GM18507 (cell line): Measurements from ENCODE around the gene MISP3.

Experiments
- DNase-seq: peaks from one replicate; pipeline ENCODE4 v3.0.0; 2011; ENCODE audit warnings: low read depth; ENCODE audit not compliant: insufficient read length; ENCODE audit errors: extremely low spot score
- FAIRE-seq: peaks from 2 replicates; lab custom pipeline; 2011; peaks lifted over from hg19 to GRCh38; lab: Jason Lieb, UNC

MISP3 gene

DNA sequence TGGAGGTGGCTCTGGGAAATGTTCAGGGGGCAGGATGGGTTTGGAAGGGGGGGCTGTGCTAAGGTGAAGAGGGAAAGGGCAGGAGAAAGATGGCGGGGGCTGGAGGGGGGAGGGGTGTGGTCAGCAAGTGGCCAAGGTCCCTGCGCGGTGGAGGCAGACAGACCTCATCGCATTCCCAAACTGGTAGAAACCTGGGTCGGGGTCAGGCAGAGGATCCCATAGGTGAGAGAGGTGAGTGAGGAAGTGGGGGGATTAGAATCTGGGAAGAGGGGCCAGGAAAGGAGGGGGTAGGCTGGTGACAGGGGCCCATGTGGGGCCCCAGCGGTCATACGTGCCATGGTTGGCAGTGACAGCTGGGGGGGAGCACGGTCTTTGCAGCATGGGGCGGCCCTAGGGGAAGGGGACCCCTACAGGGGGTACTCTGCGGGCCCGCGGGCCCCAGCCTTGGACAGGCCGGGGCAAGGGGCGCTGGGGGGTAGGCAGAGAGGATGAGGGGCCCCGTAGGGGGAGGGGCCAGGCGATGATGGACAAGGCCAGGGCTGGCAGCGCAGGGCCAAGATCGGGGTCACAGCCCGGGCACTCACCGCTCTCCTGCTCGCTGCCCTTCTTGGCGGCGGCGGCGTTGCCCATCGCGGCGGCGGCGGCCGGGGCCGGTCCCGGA, 44.5 kb downstream of the MISP3 start:
- no peak for FAIRE-seq
- no peak for DNase-seq

DNA sequence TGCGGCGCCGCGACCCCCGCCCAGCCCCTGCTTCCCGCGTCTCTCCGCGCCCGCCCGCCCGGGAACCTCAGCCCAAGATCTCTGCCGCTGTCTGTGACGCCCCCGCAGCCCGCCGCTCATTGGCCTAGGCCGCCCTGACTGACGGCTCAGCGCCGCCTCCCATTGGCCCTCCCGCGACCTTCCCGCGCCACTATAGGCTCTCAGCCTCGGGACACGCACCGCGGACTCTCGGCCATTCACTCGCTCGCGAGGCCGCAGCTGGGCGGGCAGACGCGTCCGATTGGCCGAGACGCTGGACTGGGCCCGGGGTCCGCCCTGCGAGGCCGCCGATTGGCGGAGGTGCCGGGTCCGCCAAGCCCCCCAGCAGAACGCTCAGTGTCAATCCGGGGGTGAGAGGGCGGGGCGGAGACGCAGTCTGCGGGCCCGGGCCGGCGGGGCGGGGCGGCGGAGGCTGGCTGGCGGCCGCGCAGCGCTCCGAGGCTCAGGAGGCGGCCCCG, 45.1 kb downstream of the MISP3 start, which contains the start of gene PRKACA:
PRKACA (minus strand) TSS at position 95 of the 497 bp plus-strand sequence. CDS start 215 bp downstream, outside the sequence.
- DNase-seq (peak; percentile 98), FAIRE-seq (peak; percentile 98)

DNA sequence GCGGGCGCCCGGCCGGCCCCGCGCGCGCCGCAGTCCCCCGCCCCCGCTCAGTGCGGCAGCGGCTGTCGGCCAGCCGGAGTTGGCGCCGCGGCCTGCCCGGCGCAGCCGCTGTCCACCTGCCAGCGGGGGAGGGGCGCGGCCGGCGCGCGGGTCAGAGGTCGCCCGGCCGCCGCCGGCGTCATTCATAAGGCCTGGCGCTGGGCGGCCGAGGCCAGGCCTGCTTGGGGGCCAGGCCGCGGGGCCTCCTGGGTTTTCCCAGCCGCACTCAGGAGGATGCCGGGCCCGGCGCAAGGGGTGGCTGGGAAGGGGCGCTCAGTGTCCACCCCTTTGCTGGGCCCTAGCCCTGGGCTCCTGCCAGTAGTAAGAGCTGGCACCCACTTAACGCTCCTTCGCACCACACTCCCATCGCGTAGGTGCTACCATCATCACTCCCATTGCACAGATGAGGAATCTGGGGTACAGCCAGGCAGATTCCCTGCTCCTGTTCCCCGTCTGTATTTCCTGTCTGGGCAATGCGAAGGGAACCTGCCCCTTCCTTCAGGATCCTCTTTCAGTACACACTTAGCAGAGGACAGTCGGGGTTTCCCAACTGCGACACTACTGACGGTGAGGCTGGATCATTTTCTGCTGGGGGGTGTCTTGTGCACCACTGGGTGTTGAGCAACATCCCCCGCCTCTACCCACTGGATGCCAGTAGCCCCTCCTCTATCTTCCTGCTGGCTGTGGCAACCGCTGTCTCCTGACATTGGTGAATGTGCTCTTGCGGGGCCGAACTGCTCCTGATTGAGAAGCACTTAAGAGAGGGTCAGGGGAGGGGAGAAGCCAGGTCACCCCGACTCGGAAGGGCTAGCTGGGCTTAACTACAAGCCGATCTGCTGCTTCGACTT, 45.8 kb downstream of the MISP3 start:
- FAIRE-seq, result peak; percentile 9
- DNase-seq, result no peak

DNA sequence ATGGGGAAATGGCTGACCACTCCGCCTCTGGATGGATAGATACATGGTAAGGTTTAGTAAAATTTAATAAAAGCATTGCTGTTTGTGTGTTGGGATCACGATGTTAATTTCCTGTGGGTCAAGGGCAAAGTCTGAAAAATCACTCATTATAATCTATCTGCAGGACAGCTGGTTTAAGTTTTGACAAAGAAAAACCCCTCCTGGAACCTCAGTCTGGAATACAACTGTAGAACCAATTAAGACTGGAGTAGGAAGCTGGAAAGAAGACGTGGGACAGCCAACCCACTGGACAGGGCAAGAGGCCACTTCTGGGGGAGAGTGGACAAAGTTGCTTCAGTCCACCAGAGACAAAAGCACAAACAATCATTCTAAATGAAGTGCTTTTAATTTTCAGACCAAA, 46.6 kb downstream of the MISP3 start:
- no peak for FAIRE-seq
- DNase-seq, result no peak

DNA sequence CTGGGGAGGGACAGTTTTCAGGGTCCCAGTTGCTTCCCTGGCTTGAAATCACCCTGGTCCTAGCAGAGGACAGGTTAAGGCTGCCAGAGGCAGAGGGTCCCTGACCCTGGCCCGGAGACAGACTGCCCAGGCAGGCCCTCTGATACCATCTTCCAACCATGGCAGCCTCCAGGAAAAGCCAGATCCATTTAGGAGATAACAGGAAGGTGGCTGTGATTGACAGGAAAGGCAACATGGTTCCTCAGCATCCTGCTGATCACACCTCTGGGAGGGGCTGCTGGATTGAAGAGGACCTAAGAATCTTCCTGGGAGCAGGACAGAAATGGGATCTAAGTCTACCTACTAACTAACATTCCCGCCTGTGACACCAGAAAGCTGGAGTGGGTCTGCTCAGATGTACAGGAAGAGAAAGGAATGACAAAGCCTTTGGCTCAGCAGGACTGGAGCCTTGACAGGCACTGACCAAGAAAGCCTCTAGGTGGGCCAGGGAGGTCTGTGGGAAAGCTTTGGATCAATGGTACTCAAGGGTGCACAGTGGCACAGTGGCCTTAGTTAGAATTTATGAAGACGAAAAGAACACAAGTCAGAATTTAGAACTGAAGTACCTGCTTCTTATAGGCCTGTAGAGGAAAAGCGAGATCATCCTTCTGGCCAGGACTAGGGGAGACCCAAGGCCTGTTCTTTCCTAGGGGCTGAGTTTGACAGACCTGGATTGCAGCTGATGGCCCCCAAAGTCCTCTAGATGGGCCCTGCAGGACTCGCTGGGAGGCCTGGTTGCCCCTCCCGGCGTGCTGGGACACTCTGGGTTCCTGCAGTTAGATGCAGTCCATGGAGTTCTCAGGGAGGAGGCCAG, 47.3 kb downstream of the MISP3 start:
- FAIRE-seq (no peak), DNase-seq (no peak)

DNA sequence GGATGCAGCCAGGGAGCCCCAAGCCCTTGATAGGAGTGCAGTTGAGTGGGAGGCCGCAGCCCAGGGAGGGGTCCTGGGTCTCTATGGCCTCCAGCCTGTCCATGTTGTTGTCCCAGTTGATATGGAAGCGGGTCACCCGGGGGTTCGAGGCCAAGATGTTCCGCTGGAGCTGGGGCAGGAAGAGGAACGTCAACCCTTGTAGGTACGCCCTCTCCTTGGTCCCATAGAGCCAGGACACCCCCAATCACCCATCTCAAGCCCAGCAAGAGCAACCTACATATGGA, 47.9 kb downstream of the MISP3 start:
- DNase-seq (no peak), FAIRE-seq (no peak)

DNA sequence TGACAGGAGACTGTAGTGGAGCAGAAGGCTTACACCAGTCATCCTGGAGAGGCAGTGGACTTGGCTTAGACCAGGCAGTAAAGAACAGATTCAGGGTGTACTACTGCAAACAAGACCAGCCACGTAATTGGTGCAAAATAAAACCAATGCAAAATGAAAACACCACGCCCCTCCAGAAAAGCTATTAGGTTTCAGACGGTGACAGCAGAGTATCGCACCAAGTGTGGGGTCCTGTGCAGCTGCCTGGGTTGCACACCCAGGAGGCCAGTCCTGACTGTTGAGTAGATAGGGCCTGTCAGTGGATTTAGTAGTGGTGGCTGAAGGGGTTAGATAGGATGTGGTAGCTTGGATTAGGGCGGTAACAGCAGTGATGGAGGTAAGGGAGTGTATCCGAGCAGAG, 50.3 kb downstream of the MISP3 start:
- no peak for FAIRE-seq
- no peak for DNase-seq
